Stimulated activated CD8-positive, alpha-beta memory T cell treated with anti-CD3 and anti-CD28 coated beads, Interleukin-2, amount 100 ng/mL, for 1 hour (primary cell): ENCODE measurements around the gene RPS10.

Source experiments
- DNase-seq, 2 donors: peaks; one replicate each; pipeline ENCODE4 v3.0.0-alpha.2; 2020; ENCODE audit warnings: low read depth in 2 of 2

The RPS10 gene

DNA sequence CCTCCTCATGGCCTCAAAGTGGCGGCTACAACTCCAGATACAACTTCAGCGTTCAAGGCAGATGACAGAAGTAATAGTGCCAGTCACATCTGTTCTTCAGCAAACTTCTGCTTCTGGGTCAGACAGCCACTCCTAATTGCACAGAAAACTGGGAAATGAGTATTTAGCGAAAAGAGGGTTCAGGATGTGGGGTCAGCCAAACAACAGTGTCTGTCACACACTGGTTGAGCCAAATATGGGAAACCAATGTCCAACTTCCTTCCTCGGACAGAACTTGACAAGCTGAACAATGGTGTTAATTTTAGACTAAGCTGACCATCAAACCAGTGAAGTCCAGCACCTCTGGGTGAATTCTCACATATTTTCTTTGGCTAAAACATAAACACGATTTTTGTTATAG lies 55.5 kb downstream of the RPS10 start:
- DNase-seq: no peak

DNA sequence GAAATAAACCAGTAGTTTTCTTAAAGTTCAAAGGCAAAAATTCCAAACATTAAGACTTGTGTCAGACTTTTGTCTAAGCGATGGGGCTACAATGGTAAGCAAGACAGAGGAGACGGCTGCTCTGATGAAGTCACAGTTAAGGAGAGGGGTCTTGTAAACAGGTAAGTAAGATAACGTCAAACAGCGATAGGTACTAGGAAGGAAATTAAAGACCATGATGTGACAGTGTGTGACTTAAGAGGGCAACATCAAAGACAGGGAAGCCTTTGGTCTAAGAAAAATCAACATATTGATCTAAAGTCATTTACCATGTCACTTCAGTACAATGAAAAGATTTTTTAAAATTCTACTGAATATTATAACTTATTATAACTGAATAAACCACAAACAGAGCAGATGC lies 56.5 kb downstream of the RPS10 start:
- no peak for DNase-seq
